Right ventricle myocardium inferior (tissue), 1 donor: Measurements from ENCODE around the gene COPB2. TPM values are rescaled to one million over a fixed set of nuclear protein-coding genes. Genes with fewer than 3 reads are reported as not detected.
"Not testable (repeated sequence)": the region's sequence is repeated elsewhere in the genome, so short reads cannot be mapped to it uniquely, and the experiment has no call there.

Source experiments
- ATAC-seq: fragments of 200-7000 bp; cut with Tn5 transposase; one replicate; pipeline ENCODE4 v1.9.1; 2020; ENCODE audit warnings: mild to moderate bottlenecking, moderate library complexity
- DNase-seq: peaks from one replicate; pipeline ENCODE4 v3.0.0; 2021; ENCODE audit errors: missing footprints
- intact Hi-C: fragments of 100-400 bp; cut with DNase I; formaldehyde crosslinking; loops from one replicate; pipeline ENCODE4 v1.11.0; 2022
- total RNA-seq: library from RNA; stranded (reverse); fragmentation: NEBNext Ultra II Directional; extraction: Animal tissue kit (Norgen Biotek cat#: 25700); gene quantifications from one replicate; pipeline ENCODE4 v1.2.1, GENCODE V29; 2021
- donor health status: DM: no; HTN: yes; CAD: no; lungs with severe emphysema.

The COPB2 gene
- total RNA-seq, 1 donor from 2014 or later: 62.1 TPM

- DNase-seq (no peak), ATAC-seq (no peak)
- intact Hi-C loops: loop anchor here (5.0 to 10.0 kb wide), 2 partner anchors 47 to 746 kb away; partner anchors contain the start of genes CEP70 and COPB2
Observed at GRCh38 chr3:139340784-139341183, 48.7 kb downstream of the COPB2 start.

DNA sequence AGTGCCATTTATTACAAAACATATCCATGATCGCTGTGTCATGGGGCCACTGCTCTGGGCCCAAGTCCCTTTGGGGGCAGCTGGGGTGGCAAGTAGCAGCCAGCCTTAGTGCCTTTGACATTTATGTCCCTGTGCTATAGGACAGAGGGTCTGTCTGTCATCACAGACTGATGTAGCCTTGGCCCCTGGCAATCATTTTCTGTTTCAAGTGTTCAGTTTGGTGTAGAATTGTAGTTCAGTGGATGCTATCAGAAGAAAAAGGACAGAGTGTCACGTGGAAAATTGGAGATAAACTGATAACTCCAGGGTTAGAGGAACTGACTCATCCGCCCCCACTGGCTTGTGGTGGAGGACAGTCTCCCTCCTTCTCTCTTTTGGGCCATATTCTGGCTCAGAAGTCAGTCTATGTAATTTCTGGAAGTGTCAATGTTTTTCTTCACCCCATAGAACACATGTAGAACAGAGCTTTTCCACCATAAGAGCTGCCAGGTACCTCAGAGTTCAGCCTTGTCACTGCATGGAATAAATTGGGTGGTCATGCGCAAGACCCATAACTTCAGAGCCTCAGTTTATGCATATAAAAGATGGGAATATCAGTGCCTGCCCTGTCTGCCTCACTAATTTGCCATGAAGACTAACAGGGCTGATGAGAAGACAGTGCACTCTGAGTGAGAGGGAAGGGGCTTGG, 50.1 kb downstream of the COPB2 start:
- intact Hi-C loops: no loop called here
- ATAC-seq (no peak), DNase-seq (no peak)

GRCh38 chr3:139338405-139338804, 51.0 kb downstream of the COPB2 start:
- ATAC-seq: no peak
- intact Hi-C loops: no loop called here
- no peak for DNase-seq

DNA sequence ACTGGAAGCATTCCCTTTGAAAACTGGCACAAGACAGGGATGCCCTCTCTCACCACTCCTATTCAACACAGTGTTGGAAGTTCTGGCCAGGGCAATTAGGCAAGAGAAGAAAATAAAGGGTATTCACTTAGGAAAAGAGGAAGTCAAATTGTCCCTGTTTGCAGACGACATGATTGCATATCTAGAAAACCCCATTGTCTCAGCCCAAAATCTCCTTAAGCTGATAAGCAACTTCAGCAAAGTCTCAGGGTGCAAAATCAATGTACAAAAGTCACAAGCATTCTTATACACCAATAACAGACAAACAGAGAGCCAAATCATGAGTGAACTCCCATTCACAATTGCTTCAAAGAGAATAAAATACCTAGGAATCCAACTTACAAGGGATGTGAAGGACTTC, 54.8 kb downstream of the COPB2 start:
- ATAC-seq, DNase-seq, intact Hi-C loops: not testable (repeated sequence)

DNA sequence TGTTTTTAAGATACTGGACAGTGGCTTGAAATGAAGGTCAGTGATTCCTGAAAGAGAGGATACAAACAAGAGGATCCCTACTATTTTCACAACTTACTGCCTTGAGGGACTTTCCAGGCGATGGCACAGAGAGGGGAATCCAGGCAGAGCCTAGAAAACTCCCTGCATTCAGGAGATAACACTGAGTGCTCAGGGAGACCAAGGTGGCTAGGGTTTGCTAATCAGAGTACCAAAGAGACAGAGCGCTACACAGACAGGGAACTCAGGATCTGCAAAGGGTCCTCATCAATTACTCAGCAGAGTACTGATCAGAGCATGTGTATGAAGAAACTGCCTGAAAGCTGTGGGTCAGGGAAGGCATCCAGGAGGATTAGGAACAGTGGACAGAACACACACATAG, 57.4 kb downstream of the COPB2 start:
- intact Hi-C loops: no loop called here
- ATAC-seq: no peak
- no peak for DNase-seq

GRCh38 chr3:139329364-139329850, 60.0 kb downstream of the COPB2 start:
- intact Hi-C loops: loop anchor here (2.0 kb wide), 2 partner anchors 217 to 393 kb away; no protein-coding TSS in a partner anchor
- ATAC-seq: peak; percentile 90

DNA sequence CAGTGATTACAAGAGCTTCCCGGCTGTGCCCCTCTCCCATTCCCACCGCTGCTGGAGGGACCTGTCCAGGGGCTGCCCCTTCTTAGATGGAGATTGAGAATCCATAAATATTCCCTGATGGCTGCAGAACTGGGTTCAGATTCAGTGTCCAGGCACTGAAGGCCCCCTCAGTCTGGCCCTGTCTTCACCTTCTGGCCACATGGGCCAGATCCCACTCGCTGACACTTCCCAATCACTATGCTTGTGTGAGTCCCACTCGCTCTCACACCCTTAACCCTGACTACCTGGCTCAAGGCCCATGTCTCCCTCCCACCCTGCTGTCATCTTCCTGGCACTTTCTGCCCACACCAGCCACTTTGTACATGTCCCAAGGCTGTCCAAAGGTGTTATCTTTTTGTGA, 61.1 kb downstream of the COPB2 start:
- intact Hi-C loops: loop anchor here (2.0 kb wide), 2 partner anchors 216 to 392 kb away; no protein-coding TSS in a partner anchor
- ATAC-seq (no peak), DNase-seq (no peak)

More at GRCh38 chr3:139329364-139329850, 60.0 kb downstream of the COPB2 start:
- peak; percentile 93 for DNase-seq

- ATAC-seq (no peak), DNase-seq (no peak)
- intact Hi-C loops: loop anchor here (2.0 kb wide), 2 partner anchors 215 to 391 kb away; no protein-coding TSS in a partner anchor
Observed at GRCh38 chr3:139327861-139328260, 61.6 kb downstream of the COPB2 start.

GRCh38 chr3:139327231-139327630, 62.2 kb downstream of the COPB2 start:
- ATAC-seq (no peak), DNase-seq (no peak)
- intact Hi-C loops: no loop called here

- DNase-seq: no peak
- intact Hi-C loops: no loop called here
- no peak for ATAC-seq
Observed at GRCh38 chr3:139326707-139327106, 62.7 kb downstream of the COPB2 start.

- ATAC-seq (no peak), DNase-seq (no peak)
- intact Hi-C loops: no loop called here
Observed at GRCh38 chr3:139326131-139326530, 63.3 kb downstream of the COPB2 start.

GRCh38 chr3:139325551-139325950, 63.9 kb downstream of the COPB2 start:
- DNase-seq (no peak), ATAC-seq (no peak)
- intact Hi-C loops: no loop called here

DNA sequence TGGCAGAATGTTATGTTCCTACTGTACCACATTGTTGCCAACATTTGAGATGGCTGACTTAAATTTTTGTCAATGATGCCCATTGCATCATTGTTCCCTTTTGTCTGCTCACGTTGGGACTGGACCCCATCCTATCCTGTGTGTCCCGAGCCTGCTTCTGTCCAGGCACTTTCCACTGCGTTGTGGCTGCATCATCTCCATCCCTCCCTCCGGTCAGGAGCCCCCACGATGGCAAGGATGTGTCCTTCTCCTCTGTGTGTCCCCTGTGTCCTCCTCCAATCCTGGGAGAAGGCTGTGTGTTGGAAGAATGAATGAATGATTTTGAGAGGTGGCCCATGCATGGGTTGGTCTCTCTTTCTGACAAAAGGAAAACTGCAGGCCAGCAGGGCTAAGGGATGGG, 65.0 kb downstream of the COPB2 start:
- no peak for DNase-seq
- intact Hi-C loops: no loop called here
- no peak for ATAC-seq

DNA sequence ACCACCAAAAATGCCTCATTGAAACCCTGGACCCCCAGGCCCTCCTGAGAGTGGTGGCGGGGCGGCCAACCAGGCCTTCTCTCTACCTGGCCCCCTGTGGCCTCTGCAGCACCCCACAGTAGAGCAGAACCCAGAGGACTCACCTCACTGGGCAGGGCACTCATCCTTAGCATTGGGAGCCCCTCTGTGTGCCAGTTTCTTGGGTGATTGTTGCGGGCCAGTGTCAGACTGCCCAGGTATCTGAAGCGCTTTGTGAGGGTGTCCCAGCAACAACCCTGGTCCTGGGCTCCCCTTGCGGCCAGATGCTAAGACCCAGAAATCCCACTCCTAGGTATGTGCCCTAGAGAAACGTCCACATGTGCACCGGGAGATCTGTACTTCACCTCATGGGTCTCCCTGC, 66.3 kb downstream of the COPB2 start:
- DNase-seq (no peak), ATAC-seq (no peak)
- intact Hi-C loops: no loop called here

- intact Hi-C loops: no loop called here
- DNase-seq (no peak), ATAC-seq (no peak)
Observed at GRCh38 chr3:139322346-139322745, 67.1 kb downstream of the COPB2 start.

DNA sequence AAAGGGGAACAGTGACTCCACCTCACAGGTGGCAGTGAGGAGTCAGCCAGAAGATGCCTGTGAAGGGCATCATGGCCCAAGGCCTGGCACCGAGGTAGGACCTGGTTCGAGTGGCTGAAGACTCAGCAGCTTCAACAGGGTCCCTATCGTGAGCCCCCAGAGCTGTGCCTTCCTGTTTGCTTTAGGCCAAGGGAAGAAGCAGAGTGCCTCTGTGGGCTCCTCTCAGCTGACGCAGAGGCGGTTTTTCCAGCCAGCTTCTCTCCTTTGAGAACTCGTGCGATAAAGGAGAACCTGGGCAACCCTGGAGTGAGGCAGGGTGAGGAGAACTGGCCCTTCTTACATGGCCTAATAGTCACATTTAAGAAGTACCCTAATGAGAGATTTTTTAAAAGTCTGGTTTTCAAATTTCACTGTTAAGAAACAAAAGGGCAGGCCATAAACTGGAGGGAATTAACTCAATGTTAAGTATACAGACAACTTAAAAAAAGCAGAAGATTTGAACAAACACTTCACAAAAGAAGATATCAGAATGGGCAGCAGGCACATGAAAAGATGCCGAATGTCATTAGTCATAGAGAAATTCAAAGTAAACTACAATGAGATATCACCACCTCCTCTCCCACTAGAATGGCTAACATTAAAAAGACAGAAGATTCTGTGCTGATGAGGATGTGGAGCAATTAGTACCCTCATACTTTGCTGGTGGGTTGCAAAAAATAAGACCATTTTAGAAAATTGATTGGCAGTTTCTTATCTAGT, 68.7 kb downstream of the COPB2 start:
- no peak for DNase-seq
- no peak for ATAC-seq
- intact Hi-C loops: no loop called here

- intact Hi-C loops: no loop called here
- ATAC-seq: no peak
- DNase-seq: no peak
Observed at GRCh38 chr3:139319428-139320402, 69.7 kb downstream of the COPB2 start.

GRCh38 chr3:139318826-139319225, 70.6 kb downstream of the COPB2 start:
- intact Hi-C loops: no loop called here
- ATAC-seq (no peak), DNase-seq (no peak)

GRCh38 chr3:139318431-139318816, 71.0 kb downstream of the COPB2 start:
- intact Hi-C loops: no loop called here
- ATAC-seq (no peak), DNase-seq (no peak)
